Fibroblast of lung (primary cell): Measurements from ENCODE around the gene MYORG.

Source experiments
- CTCF ChIP-seq, 2 donors: IDR thresholded peaks in 1 of 2; conservative IDR thresholded peaks in 1 of 2; 1 replicate in 1 of 2; 2 replicates in 1 of 2; pipeline ENCODE4 v1.5.1; 2011 to 2012; ENCODE audit warnings: low read length in 2 of 2, control low read depth in 1 of 2, inconsistent platforms in 1 of 2, low read depth in 1 of 2, mild to moderate bottlenecking in 1 of 2
- EZH2 ChIP-seq: IDR thresholded peaks from 2 replicates; pipeline ENCODE4 v1.5.1; 2012; ENCODE audit warnings: low read length, control low read depth, mild to moderate bottlenecking; ENCODE audit errors: missing control alignments

- no peak for TF ChIP-seq CTCF (conservative IDR thresholded peaks at IDR 0.05 in 1 of 2, IDR thresholded peaks at IDR 0.05 in 1 of 2; ENCODE audit: low read depth in 1 of 2, low read length in 2 of 2)
- no peak for TF ChIP-seq EZH2
These were observed 41.0 kb upstream of the MYORG start for GRCh38 chr9:34417734-34418133.
